ENCODE measurements around the gene KCNK4. TPM values are rescaled to one million over a fixed set of nuclear protein-coding genes. Genes with fewer than 3 reads are reported as not detected.

Gene KCNK4
- total RNA-seq, 1 experiment from 2014 or later = 0.28 TPM

DNA sequence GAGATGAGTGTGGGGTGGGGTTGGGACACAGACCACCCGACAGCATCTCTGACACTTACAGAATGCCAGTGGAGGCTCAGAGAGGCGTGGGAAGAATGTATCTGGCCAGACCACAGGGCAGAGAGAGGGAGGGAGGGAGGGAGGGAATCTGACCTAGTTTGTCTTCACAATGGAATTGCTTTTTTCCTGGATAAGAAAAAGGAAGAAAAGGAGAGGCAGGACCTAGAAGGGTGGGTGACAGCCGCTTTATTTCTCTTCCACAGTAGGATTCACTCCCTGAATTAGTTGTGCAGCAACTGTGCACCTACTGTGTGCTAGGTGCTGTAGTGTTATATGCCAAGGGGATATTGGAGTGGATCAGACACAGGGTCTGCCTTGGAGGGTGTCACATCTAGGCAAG, 3.7 kb downstream of the KCNK4 start:
- no peaks in the 10 kb centered on the region for H3K9me3 ChIP-seq (ENCODE audit: control insufficient read depth, low read depth, low read length)
- no peak overlapping the region for H4K5ac ChIP-seq (ENCODE audit: insufficient read length, low read depth, low read length)
- no peak overlapping the region for H2AFZ ChIP-seq (ENCODE audit: low read length)
- Mint-ChIP-seq H3K27me3 (ENCODE audit: low read depth) (peaks cover 93% of the 10 kb centered on the region), H3K9me3 (peaks cover 0 to 3% of the 10 kb centered on the region in 2 experiments; a peak in 3 of 5 replicates), H3K4me1 (peaks cover 5 to 22% of the 10 kb centered on the region in 2 experiments), H3K4me3 (no peak overlapping the region), H3K36me3 (ENCODE audit: insufficient read depth in 1 of 3, low read depth in 3 of 3) (peaks cover 0 to 2% (median 0%) of the 10 kb centered on the region in 3 experiments; a peak in 2 of 7 replicates), H3K27ac (no peak overlapping the region)
- H3K27me3 ChIP-seq (ENCODE audit: insufficient read depth, low read length) = peaks cover 92% of the 10 kb centered on the region
- no peak overlapping the region for H3K23ac ChIP-seq (ENCODE audit: insufficient read length, low read depth, low read length)
- H4K91ac ChIP-seq (ENCODE audit: insufficient read length, low read depth, low read length) = no peak overlapping the region
- no peak overlapping the region for H2BK15ac ChIP-seq (ENCODE audit: low read depth, low read length)
- no peak overlapping the region for H3K4ac ChIP-seq (ENCODE audit: low read depth, low read length)
- H3K14ac ChIP-seq (ENCODE audit: insufficient read depth, low read length) = no peak overlapping the region
- H3T11ph ChIP-seq (ENCODE audit: low read length) = no peak overlapping the region
- TF ChIP-seq, protein P1, sequence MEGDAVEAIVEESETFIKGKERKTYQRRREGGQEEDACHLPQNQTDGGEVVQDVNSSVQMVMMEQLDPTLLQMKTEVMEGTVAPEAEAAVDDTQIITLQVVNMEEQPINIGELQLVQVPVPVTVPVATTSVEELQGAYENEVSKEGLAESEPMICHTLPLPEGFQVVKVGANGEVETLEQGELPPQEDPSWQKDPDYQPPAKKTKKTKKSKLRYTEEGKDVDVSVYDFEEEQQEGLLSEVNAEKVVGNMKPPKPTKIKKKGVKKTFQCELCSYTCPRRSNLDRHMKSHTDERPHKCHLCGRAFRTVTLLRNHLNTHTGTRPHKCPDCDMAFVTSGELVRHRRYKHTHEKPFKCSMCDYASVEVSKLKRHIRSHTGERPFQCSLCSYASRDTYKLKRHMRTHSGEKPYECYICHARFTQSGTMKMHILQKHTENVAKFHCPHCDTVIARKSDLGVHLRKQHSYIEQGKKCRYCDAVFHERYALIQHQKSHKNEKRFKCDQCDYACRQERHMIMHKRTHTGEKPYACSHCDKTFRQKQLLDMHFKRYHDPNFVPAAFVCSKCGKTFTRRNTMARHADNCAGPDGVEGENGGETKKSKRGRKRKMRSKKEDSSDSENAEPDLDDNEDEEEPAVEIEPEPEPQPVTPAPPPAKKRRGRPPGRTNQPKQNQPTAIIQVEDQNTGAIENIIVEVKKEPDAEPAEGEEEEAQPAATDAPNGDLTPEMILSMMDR (conservative IDR thresholded peaks at IDR 0.05) = no peak
- DNase-seq = no peak
- no peaks in the 10 kb centered on the region for H4K20me1 ChIP-seq (ENCODE audit: control insufficient read depth, insufficient read depth, insufficient read length)
- H2BK120ac ChIP-seq (ENCODE audit: low read depth, low read length, poor library complexity, severe bottlenecking) = no peak overlapping the region
- no peaks in the 10 kb centered on the region for H3K4me1 ChIP-seq (ENCODE audit: insufficient read depth, low read length)
- no peaks in the 10 kb centered on the region for H3K79me2 ChIP-seq (ENCODE audit: insufficient read depth, low read length)
- no peak overlapping the region for H3K27ac ChIP-seq (ENCODE audit: insufficient read length, low read depth, low read length)
- no peak overlapping the region for H3K4me2 ChIP-seq (ENCODE audit: insufficient read depth, insufficient read length, low read length)
- H2BK12ac ChIP-seq (ENCODE audit: insufficient read length, low read depth, low read length) = no peak overlapping the region
- no peak overlapping the region for H2BK20ac ChIP-seq (ENCODE audit: low read depth, low read length, poor library complexity, severe bottlenecking)
- no CpG with 5 or more reads among the region's 3 CpGs for WGBS (ENCODE audit: extremely low coverage, insufficient read length, low lambda C conversion rate)
- H2AK5ac ChIP-seq (ENCODE audit: insufficient read length, low read length) = no peak overlapping the region
- H3K23me2 ChIP-seq (ENCODE audit: insufficient read length, low read depth, low read length, poor library complexity, severe bottlenecking) = peaks cover 9% of the 10 kb centered on the region
- H3K9ac ChIP-seq (ENCODE audit: extremely low read depth, insufficient read length, low read length) = no peak overlapping the region
- H3K56ac ChIP-seq (ENCODE audit: insufficient read length, low read depth, low read length) = no peak overlapping the region
- H3K18ac ChIP-seq (ENCODE audit: insufficient read length, low read depth, low read length) = no peak overlapping the region
- no peak overlapping the region for H2BK5ac ChIP-seq (ENCODE audit: insufficient read length, low read length)
- no peak overlapping the region for H4K8ac ChIP-seq (replicated peaks; ENCODE audit: insufficient read length, low read depth, low read length)
- no peaks in the 10 kb centered on the region for H3K79me1 ChIP-seq (ENCODE audit: insufficient read depth, low read depth, low read length, poor library complexity, severe bottlenecking)

Measured in H9 (cell line).